ENCODE data around the gene GALNT15. TPM values are rescaled to one million over a fixed set of nuclear protein-coding genes. Genes with fewer than 3 reads are reported as not detected.

The GALNT15 gene
- total and polyA plus RNA-seq, 4 donors: 2.8 to 9.7 (median 7.6) TPM

- 82 to 89% methylated on average over 5 of the region's 5 CpGs for WGBS, 2 donors
- H3K4me3 ChIP-seq: no peak overlapping the region
- peaks cover 0 to 2% (median 0%) of the 10 kb centered on the region in 5 donors for H3K4me1 ChIP-seq (ENCODE audit: control insufficient read depth in 5 of 5, insufficient read depth in 5 of 5, low read length in 5 of 5)
- ATAC-seq (ENCODE audit: insufficient read depth, low FRiP score) (no peak), DNase-seq (no peak)
- TF ChIP-seq, protein P1, sequence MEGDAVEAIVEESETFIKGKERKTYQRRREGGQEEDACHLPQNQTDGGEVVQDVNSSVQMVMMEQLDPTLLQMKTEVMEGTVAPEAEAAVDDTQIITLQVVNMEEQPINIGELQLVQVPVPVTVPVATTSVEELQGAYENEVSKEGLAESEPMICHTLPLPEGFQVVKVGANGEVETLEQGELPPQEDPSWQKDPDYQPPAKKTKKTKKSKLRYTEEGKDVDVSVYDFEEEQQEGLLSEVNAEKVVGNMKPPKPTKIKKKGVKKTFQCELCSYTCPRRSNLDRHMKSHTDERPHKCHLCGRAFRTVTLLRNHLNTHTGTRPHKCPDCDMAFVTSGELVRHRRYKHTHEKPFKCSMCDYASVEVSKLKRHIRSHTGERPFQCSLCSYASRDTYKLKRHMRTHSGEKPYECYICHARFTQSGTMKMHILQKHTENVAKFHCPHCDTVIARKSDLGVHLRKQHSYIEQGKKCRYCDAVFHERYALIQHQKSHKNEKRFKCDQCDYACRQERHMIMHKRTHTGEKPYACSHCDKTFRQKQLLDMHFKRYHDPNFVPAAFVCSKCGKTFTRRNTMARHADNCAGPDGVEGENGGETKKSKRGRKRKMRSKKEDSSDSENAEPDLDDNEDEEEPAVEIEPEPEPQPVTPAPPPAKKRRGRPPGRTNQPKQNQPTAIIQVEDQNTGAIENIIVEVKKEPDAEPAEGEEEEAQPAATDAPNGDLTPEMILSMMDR (IDR thresholded peaks at IDR 0.05; ENCODE audit: control extremely low read depth, extremely low read depth): no peak
- H3K36me3 ChIP-seq (ENCODE audit: control insufficient read depth in 4 of 4, insufficient read depth in 4 of 4, low read length in 4 of 4): peaks cover 0 to 13% (median 6%) of the 10 kb centered on the region in 4 donors
- H3K9ac ChIP-seq (ENCODE audit: insufficient read depth in 1 of 2, low read length in 2 of 2): no peak overlapping the region
- no peaks in the 10 kb centered on the region for H3K9me3 ChIP-seq (ENCODE audit: control insufficient read depth in 4 of 4, insufficient read depth in 3 of 4, low read length in 3 of 4)
- H3K27me3 ChIP-seq (ENCODE audit: control insufficient read depth in 3 of 3, insufficient read depth in 3 of 3, low read length in 2 of 3): no peaks in the 10 kb centered on the region
- no peak overlapping the region for H3K27ac ChIP-seq (ENCODE audit: low read depth in 1 of 2, low read length in 1 of 2)
These were observed 83.7 kb downstream of the GALNT15 start for GRCh38 chr3:16258177-16258576.

DNA sequence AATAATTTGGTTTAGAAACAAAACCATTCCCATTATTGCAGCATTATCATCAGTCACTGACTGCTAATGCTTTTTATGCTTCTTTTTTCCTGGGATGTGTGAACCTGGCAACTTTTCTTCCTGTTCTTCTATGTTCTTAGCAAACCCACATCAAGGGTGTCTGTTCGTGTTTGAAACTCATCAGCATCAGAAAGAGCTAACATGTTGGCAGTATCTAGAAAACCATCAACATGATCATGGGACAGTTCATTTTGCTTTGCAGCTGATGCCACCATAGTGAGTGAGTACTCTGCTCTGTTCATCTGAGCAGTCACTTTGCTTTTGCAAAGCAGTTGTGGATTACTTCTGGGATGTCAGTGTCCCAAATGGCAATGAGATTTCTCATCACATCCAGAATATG lies 84.4 kb downstream of the GALNT15 start:
- no peak overlapping the region for H3K4me3 ChIP-seq
- peaks cover 0 to 13% (median 6%) of the 10 kb centered on the region in 4 donors for H3K36me3 ChIP-seq (ENCODE audit: control insufficient read depth in 4 of 4, insufficient read depth in 4 of 4, low read length in 4 of 4)
- no peak for DNase-seq
- ATAC-seq (ENCODE audit: insufficient read depth, low FRiP score): no peak
- H3K27me3 ChIP-seq (ENCODE audit: control insufficient read depth in 3 of 3, insufficient read depth in 3 of 3, low read length in 2 of 3): no peaks in the 10 kb centered on the region
- TF ChIP-seq, protein P1 (IDR thresholded peaks at IDR 0.05; ENCODE audit: control extremely low read depth, extremely low read depth): no peak
- no peaks in the 10 kb centered on the region for H3K9me3 ChIP-seq (ENCODE audit: control insufficient read depth in 4 of 4, insufficient read depth in 3 of 4, low read length in 3 of 4)
- H3K27ac ChIP-seq (ENCODE audit: low read depth in 1 of 2, low read length in 1 of 2): no peak overlapping the region
- H3K4me1 ChIP-seq (ENCODE audit: control insufficient read depth in 5 of 5, insufficient read depth in 5 of 5, low read length in 5 of 5): peaks cover 0 to 5% (median under 1%) of the 10 kb centered on the region in 5 donors
- 86 to 87% methylated on average over 1 of the region's 1 CpG for whole genome bisulfite sequencing, 2 donors
- no peak overlapping the region for H3K9ac ChIP-seq (ENCODE audit: insufficient read depth in 1 of 2, low read length in 2 of 2)

DNA sequence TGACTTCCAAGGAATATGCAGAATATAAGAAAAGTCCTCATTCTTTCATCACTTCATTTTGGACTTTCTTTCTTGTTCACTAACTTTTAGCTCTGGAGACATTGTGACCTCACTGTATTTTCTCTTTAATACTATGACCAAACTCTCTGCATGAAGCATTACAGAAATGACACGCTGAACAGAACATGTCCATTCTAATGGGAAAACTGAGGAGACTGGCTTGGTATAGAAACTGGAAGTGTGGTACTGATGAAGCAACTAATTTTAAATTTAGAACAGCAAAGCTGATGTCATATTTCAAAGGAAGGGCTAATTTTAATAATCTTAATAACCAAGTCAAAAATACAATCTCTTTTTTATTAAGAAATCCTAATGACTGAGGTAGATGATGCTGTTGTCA lies 85.6 kb downstream of the GALNT15 start:
- H3K4me1 ChIP-seq (ENCODE audit: control insufficient read depth in 5 of 5, insufficient read depth in 5 of 5, low read length in 5 of 5): peaks cover 0 to 7% (median 3%) of the 10 kb centered on the region in 5 donors
- peaks cover 0 to 13% (median 6%) of the 10 kb centered on the region in 4 donors for H3K36me3 ChIP-seq (ENCODE audit: control insufficient read depth in 4 of 4, insufficient read depth in 4 of 4, low read length in 4 of 4)
- ATAC-seq (ENCODE audit: insufficient read depth, low FRiP score): no peak
- TF ChIP-seq, protein P1 (IDR thresholded peaks at IDR 0.05; ENCODE audit: control extremely low read depth, extremely low read depth): no peak
- no peak overlapping the region for H3K4me3 ChIP-seq
- no peak for DNase-seq
- H3K9ac ChIP-seq (ENCODE audit: insufficient read depth in 1 of 2, low read length in 2 of 2): no peak overlapping the region
- 87 to 91% methylated on average over 1 of the region's 1 CpG for WGBS, 2 donors
- H3K9me3 ChIP-seq (ENCODE audit: control insufficient read depth in 4 of 4, insufficient read depth in 3 of 4, low read length in 3 of 4): no peaks in the 10 kb centered on the region
- no peaks in the 10 kb centered on the region for H3K27me3 ChIP-seq (ENCODE audit: control insufficient read depth in 3 of 3, insufficient read depth in 3 of 3, low read length in 2 of 3)
- no peak overlapping the region for H3K27ac ChIP-seq (ENCODE audit: low read depth in 1 of 2, low read length in 1 of 2)

- 54 to 71% methylated on average over 4 of the region's 4 CpGs for WGBS, 2 donors
- H3K9me3 ChIP-seq (ENCODE audit: control insufficient read depth in 4 of 4, insufficient read depth in 3 of 4, low read length in 3 of 4): no peaks in the 10 kb centered on the region
- no peak for ATAC-seq (ENCODE audit: insufficient read depth, low FRiP score)
- H3K36me3 ChIP-seq (ENCODE audit: control insufficient read depth in 4 of 4, insufficient read depth in 4 of 4, low read length in 4 of 4): peaks cover 0 to 10% (median 5%) of the 10 kb centered on the region in 4 donors
- no peaks in the 10 kb centered on the region for H3K27me3 ChIP-seq (ENCODE audit: control insufficient read depth in 3 of 3, insufficient read depth in 3 of 3, low read length in 2 of 3)
- peaks cover 0 to 20% (median 6%) of the 10 kb centered on the region in 5 donors for H3K4me1 ChIP-seq (ENCODE audit: control insufficient read depth in 5 of 5, insufficient read depth in 5 of 5, low read length in 5 of 5)
- DNase-seq: no peak
- H3K27ac ChIP-seq (ENCODE audit: low read depth in 1 of 2, low read length in 1 of 2): no peak overlapping the region
- no peak overlapping the region for H3K9ac ChIP-seq (ENCODE audit: insufficient read depth in 1 of 2, low read length in 2 of 2)
- TF ChIP-seq, protein P1 (IDR thresholded peaks at IDR 0.05; ENCODE audit: control extremely low read depth, extremely low read depth): no peak
- H3K4me3 ChIP-seq: no peak overlapping the region
These were observed 87.7 kb downstream of the GALNT15 start for GRCh38 chr3:16262174-16262573.

Data from lung (tissue), 12 donors.